Gastrocnemius medialis (tissue), 4 donors: ENCODE data around the gene MICU2. TPM values are rescaled to one million over a fixed set of nuclear protein-coding genes. Genes with fewer than 3 reads are reported as not detected.
A peak's percentile ranks its signal among the peaks of the same experiment; 100 is the strongest.

Experiments used
- ATAC-seq, 2 donors: fragments of 150-250 bp; one replicate each; pipeline ENCODE4 v1.9.1; 2016
- DNase-seq, 2 donors: peaks; one replicate each; pipeline ENCODE4 v3.0.0-alpha.2; 2019
- H3K27ac ChIP-seq, 4 donors: fragments of 200-600 bp; sonication (generic); 1 replicate in 1 of 4; 2 replicates in 3 of 4; pipeline ENCODE4 v1.5.1; 2016 to 2018; ENCODE audit warnings: mild to moderate bottlenecking in 2 of 4, moderate library complexity in 1 of 4
- H3K27me3 ChIP-seq, 3 donors: fragments of 200-600 bp; sonication (generic) in 2 of 3; 1 replicate in 1 of 3; 2 replicates in 2 of 3; pipeline versions ENCODE4 v1.5.1 to v1.6.0; 2016 to 2019; ENCODE audit warnings: mild to moderate bottlenecking in 1 of 3, moderate library complexity in 1 of 3
- H3K36me3 ChIP-seq, 2 donors: fragments of 200-600 bp; sonication (generic) in 1 of 2; one replicate each; pipeline ENCODE4 v1.5.1; 2017 to 2018
- H3K4me1 ChIP-seq, 2 donors: fragments of 200-600 bp; sonication (generic) in 1 of 2; one replicate each; pipeline ENCODE4 v1.5.1; 2016 to 2017; ENCODE audit warnings: mild to moderate bottlenecking in 2 of 2
- H3K4me3 ChIP-seq, 4 donors: fragments of 200-600 bp; sonication (generic) in 3 of 4; 1 replicate in 1 of 4; 2 replicates in 3 of 4; pipeline ENCODE4 v1.5.1; 2016 to 2019; ENCODE audit warnings: mild to moderate bottlenecking in 2 of 4
- H3K9me3 ChIP-seq, 3 donors: fragments of 200-600 bp; sonication (generic) in 2 of 3; 1 replicate in 1 of 3; 2 replicates in 2 of 3; pipeline ENCODE4 v1.5.1; 2016 to 2019
- POLR2A ChIP-seq, 2 donors: fragments of 450-650 bp; IDR thresholded peaks; one replicate each; pipeline ENCODE4 v1.6.1; 2017; ENCODE audit warnings: antibody characterized with exemption in 2 of 2, mild to moderate bottlenecking in 2 of 2, moderate library complexity in 2 of 2
- in situ Hi-C, 4 donors: fragments of 200-750 bp; cut with MboI; loops; one replicate each; pipeline versions ENCODE4 v1.15.0 to v1.8.0; 2017; ENCODE audit warnings: low sequenced_read_pairs in 4 of 4
- intact Hi-C: fragments of 100-400 bp; cut with DNase I; formaldehyde crosslinking; loops from one replicate; pipeline ENCODE4 v1.15.1; 2023; ENCODE audit warnings: low total_unique reads
- total RNA-seq, 4 donors: library from RNA; depleted of rRNA; stranded (reverse); fragments of >200 nt; gene quantifications; one replicate each; pipeline versions ENCODE4 v1.1.0 to v1.2.3, GENCODE V29; 2016
- TF ChIP-seq, protein P1 (sequence below), 5 experiments: fragments of 450-650 bp in 3 of 5; fragments of 200-600 bp in 2 of 5; sonication (generic) in 2 of 5; IDR thresholded peaks in 4 of 5; conservative IDR thresholded peaks in 1 of 5; 1 replicate in 4 of 5; 2 replicates in 1 of 5; pipeline ENCODE4 v1.5.1; 2016 to 2019; ENCODE audit warnings: antibody characterized with exemption in 5 of 5, mild to moderate bottlenecking in 3 of 5, moderate library complexity in 3 of 5

MICU2 gene
- total RNA-seq, 4 donors from 2014 or later = 83.6 to 126 (median 106) TPM

GRCh38 chr13:21481359-21481758 is 122.6 kb downstream of the MICU2 start:
- Histone ChIP-seq H3K36me3 (no peaks in the 10 kb centered on the region), H3K27me3 (no peaks in the 10 kb centered on the region), H3K4me3 (no peak overlapping the region), H3K27ac (peak overlapping the region; percentile 49 to 85 (median 65)), H3K4me1 (peaks cover 20 to 22% of the 10 kb centered on the region in 2 donors), H3K9me3 (no peaks in the 10 kb centered on the region)
- DNase-seq (no peak), ATAC-seq (peak; percentile 56 to 88)
- no peak for TF ChIP-seq POLR2A (IDR thresholded peaks at IDR 0.05)
- TF ChIP-seq, protein P1, sequence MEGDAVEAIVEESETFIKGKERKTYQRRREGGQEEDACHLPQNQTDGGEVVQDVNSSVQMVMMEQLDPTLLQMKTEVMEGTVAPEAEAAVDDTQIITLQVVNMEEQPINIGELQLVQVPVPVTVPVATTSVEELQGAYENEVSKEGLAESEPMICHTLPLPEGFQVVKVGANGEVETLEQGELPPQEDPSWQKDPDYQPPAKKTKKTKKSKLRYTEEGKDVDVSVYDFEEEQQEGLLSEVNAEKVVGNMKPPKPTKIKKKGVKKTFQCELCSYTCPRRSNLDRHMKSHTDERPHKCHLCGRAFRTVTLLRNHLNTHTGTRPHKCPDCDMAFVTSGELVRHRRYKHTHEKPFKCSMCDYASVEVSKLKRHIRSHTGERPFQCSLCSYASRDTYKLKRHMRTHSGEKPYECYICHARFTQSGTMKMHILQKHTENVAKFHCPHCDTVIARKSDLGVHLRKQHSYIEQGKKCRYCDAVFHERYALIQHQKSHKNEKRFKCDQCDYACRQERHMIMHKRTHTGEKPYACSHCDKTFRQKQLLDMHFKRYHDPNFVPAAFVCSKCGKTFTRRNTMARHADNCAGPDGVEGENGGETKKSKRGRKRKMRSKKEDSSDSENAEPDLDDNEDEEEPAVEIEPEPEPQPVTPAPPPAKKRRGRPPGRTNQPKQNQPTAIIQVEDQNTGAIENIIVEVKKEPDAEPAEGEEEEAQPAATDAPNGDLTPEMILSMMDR (IDR thresholded peaks at IDR 0.05 in 4 of 5, conservative IDR thresholded peaks at IDR 0.05 in 1 of 5) = no peak
- in situ Hi-C loops (loop anchor here in 3 of 4 donors (10.0 to 25.0 kb wide), 3 partner anchors 197 to 544 kb away; no protein-coding TSS in a partner anchor), intact Hi-C loops (loop anchor here (5.0 kb wide), 1 partner anchor 419 kb away; the partner anchor contains the start of gene LATS2)

DNA sequence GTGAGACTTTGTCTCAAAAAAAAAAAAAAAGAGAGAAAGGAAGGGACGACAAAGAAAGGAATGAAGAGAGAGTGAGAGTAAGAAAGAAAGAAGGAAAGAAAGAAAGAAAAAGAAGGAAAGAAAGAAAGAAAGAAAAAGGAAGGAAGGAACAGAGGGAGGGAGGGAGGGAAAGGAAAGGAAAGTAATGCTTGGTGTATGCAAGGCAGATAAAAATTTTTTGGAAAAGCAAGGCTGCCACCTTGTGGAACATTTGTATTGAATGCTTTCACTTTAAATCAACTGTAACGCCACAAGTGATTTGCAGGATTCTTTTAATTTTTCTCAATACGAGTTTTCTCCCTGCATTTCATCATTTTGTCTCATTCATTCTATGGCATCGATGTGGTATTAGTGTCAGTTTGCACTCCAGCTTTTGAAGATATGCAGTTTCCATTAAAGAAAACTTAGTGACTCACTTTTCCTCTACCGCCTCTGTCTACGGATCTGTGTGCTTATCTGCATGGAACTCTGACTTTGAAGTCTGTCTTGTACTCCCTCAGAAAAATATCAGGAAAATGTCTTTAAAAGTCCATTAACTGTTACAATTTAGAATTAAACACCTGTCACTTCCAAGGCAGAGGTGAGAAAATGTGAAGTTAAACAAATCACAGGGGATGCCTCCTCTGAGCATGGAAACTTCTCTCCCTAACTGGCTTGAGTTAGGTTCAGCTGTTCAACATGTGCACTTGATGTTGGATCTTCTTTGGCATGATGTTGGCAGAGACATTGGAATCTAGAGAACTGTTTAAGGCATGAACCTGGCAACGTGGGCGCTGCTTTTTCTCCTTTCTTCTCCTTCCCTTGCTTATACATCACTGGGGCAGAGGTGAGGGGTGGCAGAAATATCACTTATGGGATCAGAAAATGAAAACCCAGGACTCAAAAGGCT is 124.8 kb downstream of the MICU2 start:
- Histone ChIP-seq H3K4me3 (peak overlapping the region; percentile 38 to 49 (median 46)), H3K9me3 (no peaks in the 10 kb centered on the region), H3K4me1 (peaks cover 20 to 22% of the 10 kb centered on the region in 2 donors), H3K36me3 (no peaks in the 10 kb centered on the region), H3K27me3 (no peaks in the 10 kb centered on the region), H3K27ac (peak overlapping the region; percentile 54 to 74 (median 58))
- intact Hi-C loops (loop anchor here (1.0 to 5.0 kb wide), 5 partner anchors 302 to 767 kb away; partner anchors contain the start of genes MRPL57 and SKA3), in situ Hi-C loops (loop anchor here (5.0 to 25.0 kb wide), 7 partner anchors 184 to 542 kb away; no protein-coding TSS in a partner anchor)
- no peak for TF ChIP-seq POLR2A (IDR thresholded peaks at IDR 0.05)
- TF ChIP-seq, protein P1 (IDR thresholded peaks at IDR 0.05 in 4 of 5, conservative IDR thresholded peaks at IDR 0.05 in 1 of 5) = peak; percentile 36 to 69 (median 56)
- ATAC-seq = peak; percentile 62 to 71
- peak in 1 of 2 donors; percentile 29 for DNase-seq

DNA sequence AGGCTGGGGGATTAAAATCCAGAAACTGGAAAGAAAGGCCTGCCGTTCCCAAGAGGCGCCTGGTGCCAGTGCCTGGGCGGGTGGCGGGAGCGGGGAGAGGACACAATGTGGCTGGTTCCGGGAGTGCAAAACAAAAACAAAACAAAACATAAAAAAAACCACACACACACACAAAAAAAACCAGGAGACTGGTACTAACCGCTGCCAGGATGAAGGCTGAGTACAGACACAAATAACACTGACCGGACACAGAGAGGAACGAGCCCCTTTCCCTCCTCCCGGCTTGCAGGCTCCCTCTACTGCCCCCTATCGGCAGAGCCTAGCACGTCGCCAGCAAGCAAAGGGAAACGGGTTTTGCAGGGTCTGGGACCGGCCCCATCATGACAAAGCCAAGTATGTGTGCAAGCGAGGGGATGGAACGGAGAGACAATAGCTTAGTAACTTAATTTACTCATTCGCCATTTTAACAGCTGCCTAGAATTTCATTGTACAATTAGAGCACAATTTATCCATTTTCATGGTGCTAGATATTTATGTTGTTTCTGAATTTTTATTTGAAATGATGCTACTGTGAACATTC is 127.0 kb downstream of the MICU2 start:
- peaks cover 16 to 19% of the 10 kb centered on the region in 2 donors for H3K4me1 ChIP-seq
- H3K27me3 ChIP-seq = no peaks in the 10 kb centered on the region
- H3K36me3 ChIP-seq = no peaks in the 10 kb centered on the region
- intact Hi-C loops = loop anchor here (1.0 to 5.0 kb wide), 5 partner anchors 18 to 765 kb away; partner anchors contain the start of genes MRPL57, SKA3 and ZDHHC20
- H3K4me3 ChIP-seq = peak overlapping the region; percentile 46 to 61 (median 56)
- DNase-seq (peak; percentile 57 to 70), ATAC-seq (peak; percentile 43 to 76)
- peak overlapping the region in 3 of 4 donors; percentile 28 to 41 (median 37) for H3K27ac ChIP-seq
- in situ Hi-C loops = loop anchor here (5.0 to 25.0 kb wide), 7 partner anchors 182 to 540 kb away; no protein-coding TSS in a partner anchor
- H3K9me3 ChIP-seq = no peaks in the 10 kb centered on the region
- TF ChIP-seq, protein P1 (IDR thresholded peaks at IDR 0.05 in 4 of 5, conservative IDR thresholded peaks at IDR 0.05 in 1 of 5) = peak; percentile 83 to 99 (median 88)
- no peak for TF ChIP-seq POLR2A (IDR thresholded peaks at IDR 0.05)

- TF ChIP-seq POLR2A (IDR thresholded peaks at IDR 0.05) = no peak
- TF ChIP-seq, protein P1 (IDR thresholded peaks at IDR 0.05 in 4 of 5, conservative IDR thresholded peaks at IDR 0.05 in 1 of 5) = no peak
- DNase-seq (no peak), ATAC-seq (no peak)
- Histone ChIP-seq H3K36me3 (no peaks in the 10 kb centered on the region), H3K27ac (no peak overlapping the region), H3K4me3 (no peak overlapping the region), H3K4me1 (peaks cover 9 to 13% of the 10 kb centered on the region in 2 donors), H3K27me3 (no peaks in the 10 kb centered on the region), H3K9me3 (no peaks in the 10 kb centered on the region)
- in situ Hi-C loops (loop anchor here (5.0 to 25.0 kb wide), 7 partner anchors 180 to 538 kb away; no protein-coding TSS in a partner anchor), intact Hi-C loops (loop anchor here (5.0 kb wide), 3 partner anchors 298 to 763 kb away; partner anchors contain the start of genes MRPL57 and SKA3)
Measured at GRCh38 chr13:21475115-21475514, 128.9 kb downstream of the MICU2 start.
